Measurements from ENCODE around the gene SPDYE2.
"Not testable (repeated sequence)": the region's sequence is repeated elsewhere in the genome, so short reads cannot be mapped to it uniquely, and the experiment has no call there.

GRCh38 chr7:102543596-102543995 is 7.4 kb upstream of the SPDYE2 start, which contains the start of gene UPK3BL2:
- not testable (repeated sequence) for TF ChIP-seq CTCF, POLR2A (IDR thresholded peaks at IDR 0.05)

All from thyroid gland (tissue), 4 donors.